Motor neuron (in vitro differentiated cells): ENCODE data around the gene NREP. TPM values are rescaled to one million over a fixed set of nuclear protein-coding genes. Genes with fewer than 3 reads are reported as not detected.
A peak's percentile ranks its signal among the peaks of the same experiment; 100 is the strongest.
"Not testable (repeated sequence)": the region's sequence is repeated elsewhere in the genome, so short reads cannot be mapped to it uniquely, and the experiment has no call there.

Experiments
- ATAC-seq, 8 experiments: fragments of 200-7000 bp; cut with Tn5 transposase; replicated peaks in 6 of 8; 2 replicates each; pipeline ENCODE4 v1.8.0; 2021; ENCODE audit warnings: mild to moderate bottlenecking in 8 of 8, moderate library complexity in 8 of 8
- H3K27ac ChIP-seq, 2 donors: fragments of 250-450 bp; sonication (Bioruptor Pico); 2 replicates each; pipeline ENCODE4 v1.9.0; 2021; ENCODE audit warnings: antibody characterized with exemption in 2 of 2, mild to moderate bottlenecking in 2 of 2, moderate library complexity in 1 of 2
- H3K4me1 ChIP-seq, 2 donors: fragments of 250-450 bp; sonication (Bioruptor Pico); replicated peaks in 1 of 2; 2 replicates each; pipeline ENCODE4 v1.6.1; 2021; ENCODE audit warnings: antibody characterized with exemption in 2 of 2, mild to moderate bottlenecking in 2 of 2, moderate library complexity in 1 of 2
- H3K4me3 ChIP-seq, 5 donors: fragments of 250-450 bp; sonication (Bioruptor Pico); 2 replicates each; pipeline ENCODE4 v1.9.0; 2021; ENCODE audit warnings: antibody characterized with exemption in 5 of 5, mild to moderate bottlenecking in 5 of 5, moderate library complexity in 4 of 5
- WGBS, 10 experiments: fragments of 450-650 bp; shearing (Covaris generic); methylation state at CpG; one replicate each; pipeline ENCODE4 v1.0.0; 2022; 5-methylcytosine and 5-hydroxymethylcytosine counted together
- in situ Hi-C, 9 experiments: fragments of 400-800 bp; cut with MboI; loops; one replicate each; pipeline ENCODE4 v1.15.0; 2021; ENCODE audit warnings: low sequenced_read_pairs in 9 of 9, low pct_unique_long_range_greater_than_20kb in 2 of 9; ENCODE audit not compliant: unreplicated experiment in 9 of 9
- total RNA-seq, 8 experiments: library from RNA; unstranded; fragments of 300-600 nt; gene quantifications; 2 replicates each; pipeline versions ENCODE4 v1.2.3 to v1.2.4, GENCODE V29; 2022

NREP gene
- total RNA-seq, 8 experiments from 2014 or later = 10.0 to 803 (median 552) TPM

DNA sequence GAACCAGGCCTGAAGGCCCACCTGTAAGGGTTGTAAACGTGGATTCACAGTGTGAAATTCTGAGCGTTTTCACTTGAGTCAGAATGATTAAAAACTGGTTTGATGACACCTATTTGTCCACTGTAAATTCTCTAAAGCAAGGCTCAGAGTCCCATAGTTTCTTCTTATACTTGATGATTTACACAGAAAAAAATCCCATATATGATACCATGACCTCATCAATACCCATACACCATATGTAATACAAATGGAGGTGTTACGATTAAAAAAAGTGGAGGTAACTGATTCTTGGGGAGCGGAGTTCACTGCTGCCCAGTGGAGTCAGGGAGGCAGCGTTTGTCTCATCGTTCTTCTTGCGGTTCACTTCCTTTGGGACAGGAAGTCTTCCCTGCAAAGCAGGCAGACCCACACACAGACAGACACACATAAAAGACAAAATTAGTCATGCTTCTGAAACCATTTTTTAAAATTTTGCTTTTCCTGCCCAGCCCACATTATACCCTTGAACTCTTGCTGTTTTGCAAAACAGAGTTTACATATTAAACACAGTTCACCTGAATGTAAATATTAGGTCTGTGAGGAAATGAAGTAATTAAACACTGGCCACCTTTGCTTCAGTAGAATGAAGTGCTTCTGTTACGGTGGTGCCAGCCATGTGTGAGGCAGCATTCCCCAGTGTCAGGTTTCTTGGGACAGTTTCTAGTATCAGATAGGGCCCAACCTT is 26.2 kb downstream of the NREP start:
- no peak for ATAC-seq
- Histone ChIP-seq H3K4me3 (no peak overlapping the region), H3K27ac (no peak overlapping the region), H3K4me1 (peaks cover 13 to 16% of the 10 kb centered on the region in 2 donors)
- in situ Hi-C loops = no loop called here
- WGBS, 10 experiments = 83 to 100% (median 98%) methylated on average over 1 to 8 of the region's 8 CpGs

DNA sequence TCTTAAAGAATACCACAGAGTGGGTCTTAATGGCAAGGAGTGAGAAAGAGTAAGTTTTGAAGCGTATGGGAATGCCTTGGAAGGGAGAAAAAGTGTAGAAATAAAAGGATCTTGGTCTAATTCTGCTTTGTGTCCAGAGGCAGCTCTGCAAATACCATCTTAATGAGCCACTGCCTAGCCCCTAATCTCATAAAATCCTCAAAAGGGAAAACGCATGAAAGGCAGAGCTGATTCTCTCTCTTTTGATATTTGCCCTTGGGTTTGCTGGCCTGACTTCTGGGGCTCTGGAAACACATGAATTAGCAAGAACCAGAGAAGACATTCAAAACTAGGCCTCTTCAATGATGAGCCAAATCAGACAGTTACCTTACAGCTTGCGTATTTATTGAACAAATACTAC is 28.1 kb downstream of the NREP start:
- H3K27ac ChIP-seq = no peak overlapping the region
- 80 to 100% (median 95%) methylated on average over 1 to 2 of the region's 3 CpGs; no CpG with 5 or more reads in 4 of the 10 experiments for WGBS, 10 experiments
- ATAC-seq = no peak

GRCh38 chr5:111726986-111727385 is 30.0 kb downstream of the NREP start:
- no peak overlapping the region for H3K27ac ChIP-seq
- in situ Hi-C loops = no loop called here
- no peak overlapping the region for H3K4me3 ChIP-seq
- 0 to 100% (median 83%) methylated on average over 1 to 2 of the region's 2 CpGs; no CpG with 5 or more reads in 2 of the 10 experiments for WGBS, 10 experiments
- H3K4me1 ChIP-seq = peaks cover 4 to 10% of the 10 kb centered on the region in 2 donors
- no peak for ATAC-seq

More for the DNA sequence above, 28.1 kb downstream of the NREP start:
- in situ Hi-C loops = no loop called here
- no peak overlapping the region for H3K4me3 ChIP-seq
- H3K4me1 ChIP-seq = peaks cover 0 to 1% of the 10 kb centered on the region in 2 donors

DNA sequence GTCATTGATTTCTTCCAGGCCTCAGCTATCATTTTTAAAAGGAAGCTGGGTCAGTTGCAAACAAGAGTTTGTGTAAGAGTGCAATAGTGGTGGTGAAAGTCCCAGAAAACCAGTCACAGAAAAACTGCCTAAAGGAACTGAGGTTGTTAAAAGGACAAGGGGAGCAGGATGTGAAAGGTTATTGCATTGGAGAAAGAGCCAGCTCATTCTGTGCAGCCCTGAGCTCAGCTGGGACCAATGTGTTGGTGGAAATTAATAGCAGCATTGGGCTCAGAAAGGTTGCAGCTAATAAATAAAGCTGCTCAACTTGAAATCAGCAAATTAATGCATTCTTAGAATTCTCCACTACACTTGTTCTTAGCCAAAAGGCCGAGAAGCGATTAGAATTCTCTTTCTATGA is 34.9 kb downstream of the NREP start:
- peak in 2 of 8 experiments; percentile 17 to 56 for ATAC-seq
- Histone ChIP-seq H3K27ac (no peak overlapping the region), H3K4me3 (no peak overlapping the region), H3K4me1 (peaks cover 10 to 25% of the 10 kb centered on the region in 2 donors)
- in situ Hi-C loops = no loop called here
- WGBS, 10 experiments = 45 to 92% (median 60%) methylated on average over 2 of the region's 2 CpGs; no CpG with 5 or more reads in 5 of the 10 experiments

DNA sequence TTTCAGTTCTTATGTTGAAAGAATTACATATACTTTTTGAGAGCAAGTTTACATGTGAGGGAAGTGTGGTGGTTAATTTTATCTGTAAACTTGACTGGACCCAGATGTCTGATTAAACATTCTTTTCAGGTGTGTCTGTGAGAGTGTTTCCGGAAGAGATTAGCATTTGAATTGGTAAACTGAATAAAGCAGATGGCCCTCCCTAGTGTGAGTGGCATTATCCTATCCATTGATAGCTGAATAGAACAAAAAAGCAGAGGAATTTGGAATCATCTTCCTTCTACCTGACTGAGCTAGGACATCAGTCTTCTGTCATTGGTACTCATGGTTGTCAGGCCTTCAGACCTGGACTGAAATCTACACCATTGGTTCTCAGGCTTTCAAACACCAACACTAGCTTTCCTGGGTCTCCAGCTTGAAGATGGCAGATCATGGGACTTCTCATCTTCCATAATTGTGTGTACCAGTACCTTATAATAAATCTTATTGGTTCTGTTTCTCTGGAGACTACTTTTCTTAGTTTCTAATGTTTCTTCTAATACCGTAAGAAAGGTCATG is 36.6 kb downstream of the NREP start:
- peak in 1 of 8 experiments; percentile 34 for ATAC-seq
- peaks cover 10 to 25% of the 10 kb centered on the region in 2 donors for H3K4me1 ChIP-seq
- no peak overlapping the region for H3K27ac ChIP-seq
- in situ Hi-C loops = no loop called here
- 50 to 100% (median 89%) methylated on average over 1 to 2 of the region's 2 CpGs; no CpG with 5 or more reads in 1 of the 10 experiments for WGBS, 10 experiments
- H3K4me3 ChIP-seq = no peak overlapping the region

DNA sequence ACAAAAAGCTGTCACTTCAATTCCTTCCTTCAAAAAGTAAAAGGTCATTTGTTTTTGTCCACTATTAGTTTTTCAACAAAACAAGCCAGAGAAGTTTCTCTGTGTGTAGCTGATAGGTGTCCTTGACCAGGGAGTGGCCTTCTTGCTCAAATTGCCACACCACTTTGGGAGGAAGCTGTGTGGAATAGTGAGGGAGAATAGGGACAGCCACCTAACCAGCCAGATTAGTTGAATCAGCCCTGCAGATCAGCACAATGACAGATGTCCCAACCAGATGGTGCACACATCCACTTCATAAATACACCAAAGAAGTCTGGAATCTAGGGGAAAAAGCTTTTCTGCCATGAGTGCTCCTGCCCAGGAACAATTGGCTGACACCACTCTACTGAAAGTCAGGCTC is 37.2 kb downstream of the NREP start:
- in situ Hi-C loops = no loop called here
- H3K4me3 ChIP-seq = no peak overlapping the region
- no peak overlapping the region for H3K27ac ChIP-seq
- ATAC-seq = peak in 1 of 8 experiments; percentile 30
- peaks cover 10 to 25% of the 10 kb centered on the region in 2 donors for H3K4me1 ChIP-seq

DNA sequence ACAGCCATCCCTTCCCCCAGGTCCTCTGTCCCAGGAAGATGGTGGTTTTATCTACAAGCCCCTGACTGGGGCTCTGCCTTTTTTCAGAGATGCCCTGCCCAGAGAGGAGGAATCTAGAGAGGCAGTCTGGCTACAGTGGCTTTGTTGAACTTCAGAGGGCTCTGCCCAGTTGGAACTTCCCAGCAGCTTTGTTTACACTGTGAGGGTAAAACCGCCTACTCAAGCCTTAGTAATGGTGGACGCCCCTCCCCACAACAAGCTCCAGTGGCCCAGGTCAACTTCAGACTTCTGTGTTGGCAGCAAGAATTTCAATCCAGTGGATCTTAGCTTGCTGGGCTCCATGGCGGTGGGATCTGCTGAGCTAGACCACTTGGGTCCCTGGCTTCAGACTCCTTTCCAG is 40.2 kb downstream of the NREP start:
- peaks cover 5 to 13% of the 10 kb centered on the region in 2 donors for H3K4me1 ChIP-seq
- ATAC-seq, H3K4me3 ChIP-seq, H3K27ac ChIP-seq, in situ Hi-C loops: not testable (repeated sequence)
- 80 to 100% (median 80%) methylated on average over 1 to 2 of the region's 3 CpGs; no CpG with 5 or more reads in 7 of the 10 experiments for WGBS, 10 experiments

DNA sequence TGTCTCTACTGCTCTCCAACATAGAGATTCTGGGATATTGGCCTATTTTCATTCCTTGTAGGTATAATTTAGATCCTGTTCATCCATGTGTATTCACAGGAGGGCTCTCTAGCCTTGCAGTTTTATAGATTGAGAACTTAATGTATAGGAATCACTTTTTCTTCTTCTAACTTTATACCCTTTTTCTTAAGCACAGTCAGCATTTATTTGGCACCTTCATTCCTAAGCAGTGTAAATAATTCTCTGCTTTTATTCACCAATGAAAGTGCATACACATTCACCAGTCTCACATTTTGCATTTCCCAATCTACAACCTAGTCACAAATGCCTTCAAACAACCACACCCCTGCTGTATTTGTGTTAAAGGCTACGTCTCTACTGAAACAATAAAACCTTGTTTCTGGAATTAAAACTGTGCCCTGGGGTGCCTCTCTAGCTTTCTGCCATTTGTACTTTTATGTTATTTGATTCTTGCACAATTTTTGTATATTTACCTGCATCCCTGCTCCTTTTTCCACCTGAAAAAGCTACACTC is 49.3 kb downstream of the NREP start:
- 0 to 75% (median 0%) methylated on average over 1 of the region's 1 CpG; no CpG with 5 or more reads in 5 of the 10 experiments for WGBS, 10 experiments
- Histone ChIP-seq H3K4me1 (no peaks in the 10 kb centered on the region), H3K27ac (no peak overlapping the region), H3K4me3 (no peak overlapping the region)
- in situ Hi-C loops = no loop called here
- ATAC-seq = peak in 3 of 8 experiments; percentile 84 to 87 (median 85)

DNA sequence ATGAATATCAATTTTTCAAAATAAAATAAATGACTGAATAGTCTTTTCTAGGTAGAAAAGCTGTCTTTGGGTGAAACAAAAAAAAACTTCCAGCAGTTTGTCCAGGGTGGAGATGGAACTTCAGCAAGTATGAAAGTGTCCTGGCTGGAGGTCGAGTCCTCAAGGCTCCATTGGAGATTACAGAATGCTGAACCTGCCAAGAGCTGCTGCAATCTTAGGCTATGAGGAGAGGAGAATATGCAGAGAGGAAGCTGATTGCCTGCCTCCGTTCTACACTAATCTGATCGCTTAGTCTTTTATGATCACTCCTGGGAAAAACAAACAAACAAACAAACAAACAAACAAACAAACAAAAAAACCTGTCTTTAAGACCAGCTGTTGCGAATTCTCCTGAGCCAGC is 50.6 kb downstream of the NREP start:
- in situ Hi-C loops = no loop called here
- 53 to 86% (median 79%) methylated on average over 2 to 4 of the region's 4 CpGs; no CpG with 5 or more reads in 1 of the 10 experiments for WGBS, 10 experiments
- no peak for ATAC-seq
- H3K4me3 ChIP-seq = no peak overlapping the region
- H3K27ac ChIP-seq = no peak overlapping the region
- no peaks in the 10 kb centered on the region for H3K4me1 ChIP-seq

- Histone ChIP-seq H3K4me3 (no peak overlapping the region), H3K27ac (no peak overlapping the region), H3K4me1 (no peaks in the 10 kb centered on the region)
- 14 to 86% (median 45%) methylated on average over 1 to 2 of the region's 2 CpGs; no CpG with 5 or more reads in 1 of the 10 experiments for WGBS, 10 experiments
- ATAC-seq = no peak
- in situ Hi-C loops = no loop called here
These were observed 52.4 kb downstream of the NREP start for GRCh38 chr5:111704452-111705085.

GRCh38 chr5:111703662-111704061 is 53.3 kb downstream of the NREP start:
- 0 to 86% (median 63%) methylated on average over 1 to 3 of the region's 3 CpGs; no CpG with 5 or more reads in 2 of the 10 experiments for WGBS, 10 experiments
- no peak overlapping the region for H3K4me3 ChIP-seq
- no peak for ATAC-seq
- peaks cover 0 to 4% of the 10 kb centered on the region in 2 donors for H3K4me1 ChIP-seq
- in situ Hi-C loops = no loop called here
- no peak overlapping the region for H3K27ac ChIP-seq

- Histone ChIP-seq H3K27ac (no peak overlapping the region), H3K4me3 (no peak overlapping the region), H3K4me1 (peaks cover 0 to 13% of the 10 kb centered on the region in 2 donors)
- 59 to 95% (median 78%) methylated on average over 1 to 5 of the region's 6 CpGs; no CpG with 5 or more reads in 2 of the 10 experiments for WGBS, 10 experiments
- peak in 1 of 8 experiments; percentile 8 for ATAC-seq
- in situ Hi-C loops = loop anchor here in 1 of 9 experiments (10.0 to 25.0 kb wide), 2 partner anchors 145 to 437 kb away; no protein-coding TSS in a partner anchor
These were observed 57.0 kb downstream of the NREP start for GRCh38 chr5:111699976-111700375.

DNA sequence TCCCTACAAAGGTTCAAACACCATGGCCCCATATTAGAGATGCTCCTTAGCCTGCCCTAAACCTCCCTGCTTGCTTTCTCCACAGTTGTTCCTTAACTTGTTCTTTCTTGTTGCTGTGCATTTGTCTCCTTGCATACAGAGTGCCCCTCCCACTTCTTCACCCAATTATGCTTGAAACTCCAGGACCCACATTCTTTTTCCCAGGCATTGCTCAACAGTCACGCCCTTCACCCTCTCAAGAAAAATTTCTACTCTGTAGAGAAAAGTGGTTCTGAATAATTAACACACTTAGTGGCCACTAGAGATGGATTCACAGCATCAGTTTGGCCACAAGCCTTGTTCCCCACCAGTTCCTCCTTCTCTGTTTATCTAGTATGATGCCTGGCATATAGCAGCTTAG is 57.7 kb downstream of the NREP start:
- ATAC-seq = peak in 2 of 8 experiments; percentile 44 to 61
- in situ Hi-C loops = loop anchor here in 1 of 9 experiments (10.0 to 25.0 kb wide), 2 partner anchors 145 to 438 kb away; no protein-coding TSS in a partner anchor
- 40 to 100% (median 78%) methylated on average over 1 of the region's 1 CpG; no CpG with 5 or more reads in 5 of the 10 experiments for WGBS, 10 experiments
- H3K27ac ChIP-seq = no peak overlapping the region
- H3K4me1 ChIP-seq = peaks cover 0 to 13% of the 10 kb centered on the region in 2 donors
- no peak overlapping the region for H3K4me3 ChIP-seq
